Measurements from ENCODE around the gene SPG21. TPM values are rescaled to one million over a fixed set of nuclear protein-coding genes. Genes with fewer than 3 reads are reported as not detected.

Gene SPG21
- total and polyA plus RNA-seq, 2 of the 13 experiments (the other 11 are each of a cell fraction or from before 2014, with no cell fraction given) = 36.7 to 42.4 TPM

DNA sequence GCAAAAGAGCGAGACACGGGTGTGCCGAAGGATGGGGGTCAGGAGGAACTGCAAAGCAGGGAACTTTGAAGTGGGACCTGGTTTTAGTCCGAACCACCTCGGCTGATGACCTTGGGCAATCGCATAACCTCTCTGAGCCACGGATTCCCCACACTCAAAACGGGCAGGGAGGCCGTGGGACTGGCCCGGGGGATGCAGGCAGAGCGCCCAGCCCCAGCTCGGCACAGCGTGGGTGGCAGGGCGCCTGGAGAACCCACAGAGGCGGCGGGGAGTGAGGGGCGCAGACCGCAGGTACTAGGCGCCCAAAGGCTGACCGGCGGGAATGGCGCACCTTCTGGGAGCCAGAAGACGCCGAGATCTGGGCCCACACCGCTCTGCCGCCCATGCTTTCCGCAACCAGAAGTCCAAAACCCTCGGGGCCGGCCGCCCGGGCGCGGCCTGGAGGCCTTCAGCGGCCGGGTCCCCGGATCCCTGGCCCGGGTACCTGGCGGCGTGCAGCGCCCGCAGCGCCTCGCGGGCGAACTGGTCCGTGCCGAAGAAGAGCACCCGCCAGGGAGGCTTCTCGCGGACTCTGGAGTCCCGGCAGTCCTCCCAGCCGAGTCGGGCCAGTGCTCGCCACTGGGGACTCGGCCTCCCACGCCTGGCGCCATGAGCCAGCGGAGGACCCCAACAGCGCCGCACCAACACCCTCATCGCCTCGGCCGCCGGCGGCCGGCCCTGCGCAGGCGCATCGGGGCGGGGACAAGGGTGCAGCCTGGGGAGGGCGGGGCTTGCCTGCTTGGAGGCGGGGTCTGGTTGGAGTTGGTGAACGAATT lies 39.4 kb upstream of the SPG21 start, which contains the start of gene MTFMT (continued):
- TF ChIP-seq BRCA1 (CRISPR knock-in tag; IDR thresholded peaks at IDR 0.05) = peak; percentile 54; the same call in 1 of the 2 replicates
- peak; percentile 88; the same call in 1 of the 2 replicates for TF ChIP-seq ZSCAN20 (CRISPR knock-in tag; IDR thresholded peaks at IDR 0.05; ENCODE audit: borderline replicate concordance)
- 0 out of 2 replicates have a peak, but pooled peaks have one; percentile 35 for TF ChIP-seq ZNF501 (CRISPR knock-in tag; IDR thresholded peaks at IDR 0.05)
- TF ChIP-seq PHF8 (CRISPR knock-in tag; IDR thresholded peaks at IDR 0.05) = peak; percentile 95
- peak; percentile 94 for TF ChIP-seq POLR2AphosphoS5 (IDR thresholded peaks at IDR 0.05; ENCODE audit: low read depth, low read length)
- TF ChIP-seq KLF6 (CRISPR knock-in tag; IDR thresholded peaks at IDR 0.05) = peak; percentile 52; the same call in 1 of the 2 replicates
- TF ChIP-seq, protein P1, sequence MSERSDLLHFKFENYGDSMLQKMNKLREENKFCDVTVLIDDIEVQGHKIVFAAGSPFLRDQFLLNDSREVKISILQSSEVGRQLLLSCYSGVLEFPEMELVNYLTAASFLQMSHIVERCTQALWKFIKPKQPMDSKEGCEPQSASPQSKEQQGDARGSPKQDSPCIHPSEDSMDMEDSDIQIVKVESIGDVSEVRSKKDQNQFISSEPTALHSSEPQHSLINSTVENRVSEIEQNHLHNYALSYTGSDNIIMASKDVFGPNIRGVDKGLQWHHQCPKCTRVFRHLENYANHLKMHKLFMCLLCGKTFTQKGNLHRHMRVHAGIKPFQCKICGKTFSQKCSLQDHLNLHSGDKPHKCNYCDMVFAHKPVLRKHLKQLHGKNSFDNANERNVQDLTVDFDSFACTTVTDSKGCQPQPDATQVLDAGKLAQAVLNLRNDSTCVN (CRISPR knock-in tag; IDR thresholded peaks at IDR 0.05; ENCODE audit: borderline replicate concordance) = no peak
- TF ChIP-seq CBX1 (IDR thresholded peaks at IDR 0.05; ENCODE audit: low read depth) = peak; percentile 61
- TF ChIP-seq, protein P2, sequence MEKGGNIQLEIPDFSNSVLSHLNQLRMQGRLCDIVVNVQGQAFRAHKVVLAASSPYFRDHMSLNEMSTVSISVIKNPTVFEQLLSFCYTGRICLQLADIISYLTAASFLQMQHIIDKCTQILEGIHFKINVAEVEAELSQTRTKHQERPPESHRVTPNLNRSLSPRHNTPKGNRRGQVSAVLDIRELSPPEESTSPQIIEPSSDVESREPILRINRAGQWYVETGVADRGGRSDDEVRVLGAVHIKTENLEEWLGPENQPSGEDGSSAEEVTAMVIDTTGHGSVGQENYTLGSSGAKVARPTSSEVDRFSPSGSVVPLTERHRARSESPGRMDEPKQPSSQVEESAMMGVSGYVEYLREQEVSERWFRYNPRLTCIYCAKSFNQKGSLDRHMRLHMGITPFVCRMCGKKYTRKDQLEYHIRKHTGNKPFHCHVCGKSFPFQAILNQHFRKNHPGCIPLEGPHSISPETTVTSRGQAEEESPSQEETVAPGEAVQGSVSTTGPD (CRISPR knock-in tag; IDR thresholded peaks at IDR 0.05) = no peak
- TF ChIP-seq ZFP82 (CRISPR knock-in tag; IDR thresholded peaks at IDR 0.05; ENCODE audit: borderline replicate concordance) = 0 out of 2 replicates have a peak, but pooled peaks have one; percentile 83
- TF ChIP-seq DNMT3B (CRISPR knock-in tag; conservative IDR thresholded peaks at IDR 0.05) = no peak
- no peak; the same call in 1 of the 2 replicates for TF ChIP-seq MED1 (CRISPR knock-in tag; IDR thresholded peaks at IDR 0.05)
- peak; percentile 45; the same call in 1 of the 2 replicates for TF ChIP-seq NFKB2 (CRISPR knock-in tag; IDR thresholded peaks at IDR 0.05; ENCODE audit: borderline replicate concordance)
- TF ChIP-seq TSC22D2 (CRISPR knock-in tag; IDR thresholded peaks at IDR 0.05; ENCODE audit: borderline replicate concordance) = no peak
- TF ChIP-seq SP140L (CRISPR knock-in tag; IDR thresholded peaks at IDR 0.05; ENCODE audit: borderline replicate concordance) = no peak
- TF ChIP-seq, protein P3, sequence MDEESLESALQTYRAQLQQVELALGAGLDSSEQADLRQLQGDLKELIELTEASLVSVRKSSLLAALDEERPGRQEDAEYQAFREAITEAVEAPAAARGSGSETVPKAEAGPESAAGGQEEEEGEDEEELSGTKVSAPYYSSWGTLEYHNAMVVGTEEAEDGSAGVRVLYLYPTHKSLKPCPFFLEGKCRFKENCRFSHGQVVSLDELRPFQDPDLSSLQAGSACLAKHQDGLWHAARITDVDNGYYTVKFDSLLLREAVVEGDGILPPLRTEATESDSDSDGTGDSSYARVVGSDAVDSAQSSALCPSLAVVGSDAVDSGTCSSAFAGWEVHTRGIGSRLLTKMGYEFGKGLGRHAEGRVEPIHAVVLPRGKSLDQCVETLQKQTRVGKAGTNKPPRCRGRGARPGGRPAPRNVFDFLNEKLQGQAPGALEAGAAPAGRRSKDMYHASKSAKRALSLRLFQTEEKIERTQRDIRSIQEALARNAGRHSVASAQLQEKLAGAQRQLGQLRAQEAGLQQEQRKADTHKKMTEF (CRISPR knock-in tag; IDR thresholded peaks at IDR 0.05) = peak; percentile 76; the same call in 1 of the 2 replicates
- no peak for TF ChIP-seq TOE1 (CRISPR knock-in tag; IDR thresholded peaks at IDR 0.05)
- TF ChIP-seq SMARCC2 (IDR thresholded peaks at IDR 0.05) = no peak
- TF ChIP-seq KAT8 (CRISPR knock-in tag; IDR thresholded peaks at IDR 0.05) = no peak
- no peak for TF ChIP-seq ZNF720 (CRISPR knock-in tag; IDR thresholded peaks at IDR 0.05)
- TF ChIP-seq SP1 (IDR thresholded peaks at IDR 0.05) = no peak
- peak; percentile 29; the same call in 1 of the 2 replicates for TF ChIP-seq SP1 (CRISPR knock-in tag; IDR thresholded peaks at IDR 0.05)
- TF ChIP-seq, protein P4, sequence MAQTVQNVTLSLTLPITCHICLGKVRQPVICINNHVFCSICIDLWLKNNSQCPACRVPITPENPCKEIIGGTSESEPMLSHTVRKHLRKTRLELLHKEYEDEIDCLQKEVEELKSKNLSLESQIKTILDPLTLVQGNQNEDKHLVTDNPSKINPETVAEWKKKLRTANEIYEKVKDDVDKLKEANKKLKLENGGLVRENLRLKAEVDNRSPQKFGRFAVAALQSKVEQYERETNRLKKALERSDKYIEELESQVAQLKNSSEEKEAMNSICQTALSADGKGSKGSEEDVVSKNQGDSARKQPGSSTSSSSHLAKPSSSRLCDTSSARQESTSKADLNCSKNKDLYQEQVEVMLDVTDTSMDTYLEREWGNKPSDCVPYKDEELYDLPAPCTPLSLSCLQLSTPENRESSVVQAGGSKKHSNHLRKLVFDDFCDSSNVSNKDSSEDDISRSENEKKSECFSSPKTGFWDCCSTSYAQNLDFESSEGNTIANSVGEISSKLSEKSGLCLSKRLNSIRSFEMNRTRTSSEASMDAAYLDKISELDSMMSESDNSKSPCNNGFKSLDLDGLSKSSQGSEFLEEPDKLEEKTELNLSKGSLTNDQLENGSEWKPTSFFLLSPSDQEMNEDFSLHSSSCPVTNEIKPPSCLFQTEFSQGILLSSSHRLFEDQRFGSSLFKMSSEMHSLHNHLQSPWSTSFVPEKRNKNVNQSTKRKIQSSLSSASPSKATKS (CRISPR knock-in tag; IDR thresholded peaks at IDR 0.05) = 0 out of 2 replicates have a peak, but pooled peaks have one; percentile 60
- TF ChIP-seq, protein P5, sequence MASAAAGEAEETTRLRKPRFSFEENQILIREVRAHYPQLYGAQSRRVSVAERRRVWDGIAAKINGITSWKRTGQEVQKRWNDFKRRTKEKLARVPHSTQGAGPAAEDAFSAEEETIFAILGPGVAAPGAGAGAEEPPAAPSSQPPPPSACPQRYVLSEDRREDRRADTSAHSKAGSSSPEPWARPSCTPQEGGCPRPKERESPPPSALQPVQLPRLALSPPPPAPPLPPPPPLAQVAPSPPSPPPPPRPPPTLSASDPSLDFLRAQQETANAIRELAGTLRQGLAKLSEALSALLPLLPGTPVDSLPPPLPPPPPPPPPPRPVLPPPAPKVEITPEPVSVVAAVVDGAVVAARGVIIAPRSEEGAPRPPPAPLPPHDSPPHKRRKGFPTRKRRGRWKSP (CRISPR knock-in tag; IDR thresholded peaks at IDR 0.05) = peak; percentile 60; the same call in 1 of the 2 replicates
